ENCODE measurements around the gene GUCY1A2.

DNA sequence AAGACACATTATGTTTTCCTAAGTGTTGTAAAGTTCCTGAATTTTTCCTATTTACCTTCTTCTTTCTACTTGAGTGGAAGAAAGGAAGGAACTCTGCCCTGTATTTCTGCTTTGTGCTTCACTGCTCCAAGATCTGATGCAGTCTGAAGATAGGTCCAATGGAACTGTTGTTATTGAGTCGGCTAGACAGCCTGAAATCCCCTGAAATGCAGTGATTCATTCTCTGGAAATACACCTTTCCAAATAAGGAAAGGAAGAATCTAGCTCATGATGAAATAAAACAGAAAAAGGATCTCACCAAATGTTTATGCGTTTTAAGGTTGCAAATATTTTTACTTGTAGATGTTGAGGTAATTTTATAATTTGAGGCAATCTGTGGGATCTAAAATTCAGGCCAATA, 322.8 kb downstream of the GUCY1A2 start:
- TF ChIP-seq, protein P1, sequence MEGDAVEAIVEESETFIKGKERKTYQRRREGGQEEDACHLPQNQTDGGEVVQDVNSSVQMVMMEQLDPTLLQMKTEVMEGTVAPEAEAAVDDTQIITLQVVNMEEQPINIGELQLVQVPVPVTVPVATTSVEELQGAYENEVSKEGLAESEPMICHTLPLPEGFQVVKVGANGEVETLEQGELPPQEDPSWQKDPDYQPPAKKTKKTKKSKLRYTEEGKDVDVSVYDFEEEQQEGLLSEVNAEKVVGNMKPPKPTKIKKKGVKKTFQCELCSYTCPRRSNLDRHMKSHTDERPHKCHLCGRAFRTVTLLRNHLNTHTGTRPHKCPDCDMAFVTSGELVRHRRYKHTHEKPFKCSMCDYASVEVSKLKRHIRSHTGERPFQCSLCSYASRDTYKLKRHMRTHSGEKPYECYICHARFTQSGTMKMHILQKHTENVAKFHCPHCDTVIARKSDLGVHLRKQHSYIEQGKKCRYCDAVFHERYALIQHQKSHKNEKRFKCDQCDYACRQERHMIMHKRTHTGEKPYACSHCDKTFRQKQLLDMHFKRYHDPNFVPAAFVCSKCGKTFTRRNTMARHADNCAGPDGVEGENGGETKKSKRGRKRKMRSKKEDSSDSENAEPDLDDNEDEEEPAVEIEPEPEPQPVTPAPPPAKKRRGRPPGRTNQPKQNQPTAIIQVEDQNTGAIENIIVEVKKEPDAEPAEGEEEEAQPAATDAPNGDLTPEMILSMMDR (IDR thresholded peaks at IDR 0.05) = no peak
- TF ChIP-seq POLR2A (IDR thresholded peaks at IDR 0.05) = no peak
